Cardiac septum (tissue), 1 donor: Measurements from ENCODE around the gene ALLC. TPM values are rescaled to one million over a fixed set of nuclear protein-coding genes. Genes with fewer than 3 reads are reported as not detected.
A peak's percentile ranks its signal among the peaks of the same experiment; 100 is the strongest.
"Not testable (repeated sequence)": the region's sequence is repeated elsewhere in the genome, so short reads cannot be mapped to it uniquely, and the experiment has no call there.

ENCODE experiments used
- DNase-seq: peaks from one replicate; pipeline ENCODE4 v3.0.0-alpha.2; 2020; ENCODE audit warnings: low spot score
- intact Hi-C: fragments of 100-400 bp; cut with DNase I; formaldehyde crosslinking; loops from one replicate; pipeline ENCODE4 v1.14.0; 2022
- long read RNA-seq: library from polyadenylated mRNA; unstranded; transcript quantifications from one replicate; pipeline ENCODE4 v2.0.0, GENCODE V29; 2021
- total RNA-seq: library from RNA; stranded (reverse); fragmentation: NEBNext Ultra II Directional; extraction: Animal tissue kit (Norgen Biotek cat#: 25700); gene quantifications from one replicate; pipeline ENCODE4 v1.2.1, GENCODE V29; 2021
- donor health status: DM: no; HTN: no; CAD: no.

Gene ALLC
- not detected for total RNA-seq
- long read RNA-seq = 0 reads

DNA sequence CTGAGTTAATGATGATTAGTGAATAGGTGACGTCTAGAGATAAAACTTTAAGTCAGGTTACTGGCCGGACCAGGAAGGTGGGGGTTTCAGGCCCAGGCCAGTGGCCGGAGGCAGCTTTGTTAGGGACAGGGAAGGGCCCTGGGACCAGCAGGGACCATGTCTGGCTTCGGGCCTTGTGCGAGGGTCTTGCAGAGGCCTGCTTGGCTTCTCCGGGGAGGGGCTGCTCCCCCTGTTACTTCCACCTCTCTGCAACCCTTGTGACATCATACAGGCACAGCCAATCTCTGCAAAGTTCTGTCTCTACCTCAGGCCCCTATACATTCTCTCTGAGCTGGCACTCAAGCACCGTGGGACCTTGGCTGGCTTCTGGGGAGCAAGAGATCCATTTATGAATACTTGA is at the start of gene ALLC:
Gene ALLC (plus strand): TSS at position 320 of the 400 bp plus-strand sequence. CDS start 12,958 bp downstream, outside the sequence.
- no peak for DNase-seq
- intact Hi-C loops = no loop called here

GRCh38 chr2:3608373-3609278 is 49.4 kb upstream of the ALLC start:
- intact Hi-C loops = no loop called here
- DNase-seq = peak; percentile 39

GRCh38 chr2:3609279-3609673 is 48.7 kb upstream of the ALLC start:
- DNase-seq, intact Hi-C loops: not testable (repeated sequence)

DNA sequence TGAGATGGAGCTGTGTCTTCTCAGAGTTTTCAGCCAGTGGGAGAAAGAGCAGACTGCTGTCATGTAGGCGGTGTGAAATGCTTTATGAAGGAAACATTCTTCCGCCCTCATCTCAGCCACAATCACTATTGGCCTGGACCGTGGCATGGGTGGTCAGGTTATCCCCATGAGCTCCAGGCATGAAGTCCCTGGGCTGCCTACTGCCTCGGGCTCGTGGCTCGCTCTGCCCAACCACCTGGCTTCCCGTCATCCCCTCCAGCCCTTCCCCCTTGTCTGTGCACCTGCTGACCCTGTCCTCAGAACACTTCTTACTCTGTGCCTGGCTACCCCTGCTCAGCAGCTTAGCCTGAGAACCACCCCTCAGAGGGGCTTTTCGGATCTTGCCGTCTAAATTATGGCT is 47.6 kb upstream of the ALLC start:
- peak; percentile 10 for DNase-seq
- intact Hi-C loops = no loop called here

DNA sequence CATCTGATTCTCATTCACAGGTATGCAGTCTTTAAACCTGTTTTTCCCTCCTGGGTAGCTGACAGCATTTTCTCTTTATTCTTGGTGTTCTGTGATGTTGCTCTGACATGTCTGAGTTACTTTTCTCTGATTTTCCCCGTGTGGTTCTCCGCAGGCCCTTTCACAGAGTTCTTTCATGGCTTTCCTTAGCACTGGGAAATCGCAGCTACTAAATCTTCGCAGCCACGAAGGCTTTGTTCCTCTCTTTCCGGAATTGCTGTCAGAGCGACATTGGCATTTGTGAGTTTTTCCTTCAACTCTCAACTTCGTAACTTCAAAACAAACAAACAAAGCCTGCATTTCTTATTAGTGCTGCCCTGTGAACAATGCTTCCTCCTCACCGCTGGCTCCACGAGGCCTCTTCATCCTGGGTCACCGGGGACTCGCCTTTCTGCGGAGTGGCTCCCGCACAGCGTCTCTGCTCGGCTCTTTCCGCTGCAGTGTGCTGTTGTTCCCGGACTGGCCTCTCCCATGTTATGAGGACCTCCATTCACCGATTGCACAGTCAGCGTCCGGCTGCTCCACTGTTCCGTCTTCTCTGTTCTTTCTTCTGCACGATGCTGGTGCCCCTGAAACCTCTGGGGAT is 47.0 kb upstream of the ALLC start:
- intact Hi-C loops = no loop called here
- DNase-seq = peak; percentile 39

GRCh38 chr2:3611589-3611988 is 46.4 kb upstream of the ALLC start:
- intact Hi-C loops = no loop called here
- peak; percentile 66 for DNase-seq

GRCh38 chr2:3612639-3613523 is 45.1 kb upstream of the ALLC start:
- peak; percentile 70 for DNase-seq

DNA sequence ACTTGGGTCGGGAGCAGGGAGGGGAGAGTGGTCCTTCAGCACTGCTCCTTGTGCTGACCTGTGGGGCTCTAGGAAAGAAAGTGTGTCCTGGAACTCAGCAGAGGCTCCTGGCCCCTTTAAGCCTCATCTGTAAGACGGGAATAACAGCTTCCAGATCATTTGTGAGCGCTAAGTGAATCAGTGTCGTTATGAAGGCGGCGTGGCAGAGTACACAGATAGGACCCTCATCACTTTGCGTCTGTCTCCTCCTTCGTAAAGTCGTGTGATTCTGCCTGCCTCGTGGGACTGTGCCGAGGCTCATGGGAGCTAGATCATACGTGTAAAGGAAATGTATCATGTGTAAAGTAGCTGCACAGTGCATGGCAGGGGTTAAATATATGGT is 44.5 kb upstream of the ALLC start:
- intact Hi-C loops = no loop called here
- DNase-seq = peak; percentile 58

More at GRCh38 chr2:3612639-3613523, 45.1 kb upstream of the ALLC start:
- intact Hi-C loops = no loop called here

DNA sequence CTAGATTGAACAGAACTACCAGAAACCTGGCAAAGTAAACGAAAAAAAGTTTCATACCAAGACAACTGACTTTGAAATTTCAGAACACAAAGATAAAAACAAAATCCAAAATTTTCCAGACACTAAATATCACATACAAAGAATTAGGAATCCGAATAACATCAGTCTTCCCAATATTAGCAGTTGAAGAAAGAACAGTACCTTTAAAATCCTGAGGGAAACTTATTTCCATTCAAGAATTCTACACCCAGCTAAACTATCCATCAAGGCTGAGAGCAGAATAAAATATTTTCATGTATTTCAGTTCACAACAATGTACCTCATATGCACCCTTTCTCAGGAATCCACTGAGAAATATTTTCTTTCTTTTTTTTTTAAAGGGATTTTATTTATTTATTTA is 43.3 kb upstream of the ALLC start:
- intact Hi-C loops, DNase-seq: not testable (repeated sequence)

DNA sequence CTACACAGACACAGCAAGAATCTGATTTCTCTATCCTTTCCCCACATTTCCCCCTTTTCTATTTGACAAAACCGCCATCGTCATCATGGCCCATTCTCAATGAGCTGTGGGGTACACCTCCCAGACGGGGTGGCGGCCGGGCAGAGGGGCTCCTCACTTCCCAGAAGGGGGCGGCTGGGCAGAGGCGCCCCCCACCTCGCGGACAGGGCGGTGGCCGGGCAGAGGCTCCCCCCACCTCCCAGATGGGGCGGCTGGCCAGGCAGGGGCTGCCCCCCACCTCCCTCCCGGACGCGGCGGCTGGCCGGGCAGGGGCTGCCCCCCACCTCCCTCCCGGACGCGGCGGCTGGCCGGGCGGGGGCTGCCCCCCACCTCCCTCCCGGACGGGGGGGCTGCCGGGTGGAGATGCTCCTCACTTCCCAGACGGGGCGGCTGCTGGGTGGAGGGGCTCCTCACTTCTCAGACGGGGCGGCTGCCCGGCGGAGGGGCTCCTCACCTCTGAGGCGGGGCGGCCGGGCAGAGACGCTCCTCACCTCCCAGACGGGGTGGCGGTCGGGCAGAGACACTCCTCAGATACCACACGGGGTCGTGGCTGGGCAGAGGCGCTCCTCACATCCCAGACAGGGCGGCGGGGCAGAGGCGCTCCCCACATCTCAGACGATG is 42.3 kb upstream of the ALLC start:
- peak; percentile 27 for DNase-seq

GRCh38 chr2:3616435-3617197 is 41.4 kb upstream of the ALLC start:
- peak; percentile 55 for DNase-seq
- intact Hi-C loops = not testable (repeated sequence)

More for the DNA sequence above, 42.3 kb upstream of the ALLC start:
- intact Hi-C loops = not testable (repeated sequence)

GRCh38 chr2:3617198-3617890 is 40.7 kb upstream of the ALLC start:
- intact Hi-C loops = no loop called here
- peak; percentile 22 for DNase-seq

- DNase-seq = no peak
Observed at GRCh38 chr2:3618367-3618766, 39.6 kb upstream of the ALLC start.

DNA sequence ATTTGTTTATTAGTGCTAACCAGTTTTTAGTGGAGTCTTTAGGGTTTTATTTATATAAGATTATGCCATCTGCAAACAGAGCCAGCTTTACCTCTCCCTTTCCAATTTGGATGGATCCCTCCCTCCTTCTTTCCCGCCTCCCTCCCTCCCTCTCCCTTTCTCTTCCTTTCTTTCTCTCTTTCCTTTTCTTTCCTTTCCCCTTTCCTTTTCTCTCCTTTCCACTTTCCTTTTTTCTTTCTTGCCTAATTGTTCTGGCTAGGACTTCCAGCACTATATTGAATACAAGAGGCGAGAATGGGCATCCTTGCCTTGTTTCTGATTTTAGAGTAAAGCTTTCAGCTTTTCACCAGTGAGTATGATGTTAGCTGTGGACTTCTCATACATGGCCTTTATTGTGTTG is 39.0 kb upstream of the ALLC start:
- no peak for DNase-seq
- intact Hi-C loops = no loop called here

More at GRCh38 chr2:3618367-3618766, 39.6 kb upstream of the ALLC start:
- intact Hi-C loops = no loop called here

DNA sequence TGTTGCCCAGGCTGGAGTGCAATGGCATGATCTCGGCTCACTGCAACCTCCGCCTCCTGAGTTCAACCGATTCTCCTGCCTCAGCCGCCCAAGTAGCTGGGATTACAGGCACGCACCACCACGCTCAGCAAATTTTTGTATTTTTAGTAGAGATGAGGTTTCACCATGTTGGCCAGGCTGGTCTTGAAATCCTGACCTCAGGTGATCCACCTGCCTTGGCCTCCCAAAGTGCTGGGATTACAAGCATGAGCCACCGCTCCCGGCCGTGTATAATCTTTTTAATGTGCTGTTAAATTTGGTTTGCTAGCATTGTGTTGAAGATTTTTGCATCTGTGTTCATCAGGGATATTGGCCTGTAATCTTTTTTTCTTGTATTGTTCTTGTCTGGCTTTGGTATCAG is 38.3 kb upstream of the ALLC start:
- intact Hi-C loops, DNase-seq: not testable (repeated sequence)

DNA sequence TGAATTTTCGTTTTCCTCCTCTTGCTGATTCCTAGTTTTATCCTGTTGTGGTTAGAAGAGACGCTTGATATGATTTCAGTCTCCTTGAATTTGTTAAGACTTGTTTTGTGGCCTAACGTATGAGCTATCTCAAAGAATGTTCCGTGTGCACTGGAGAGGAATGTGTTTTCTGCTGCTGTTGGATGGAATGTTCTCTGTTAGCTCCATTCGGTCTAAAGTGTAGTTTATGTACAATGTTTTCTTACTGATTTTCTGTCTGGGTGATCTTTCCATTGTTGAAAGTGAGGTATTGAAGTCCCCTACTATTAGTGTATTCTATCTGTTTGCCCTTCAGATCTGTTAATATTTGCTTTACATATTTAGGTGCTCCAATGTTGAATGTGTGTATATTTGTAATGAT is 37.2 kb upstream of the ALLC start:
- no peak for DNase-seq
- intact Hi-C loops = no loop called here

GRCh38 chr2:3622967-3623366 is 35.0 kb upstream of the ALLC start:
- no peak for DNase-seq
- intact Hi-C loops = no loop called here
